HEK293 (cell line): ENCODE data around the gene TUBB2B.
A peak's percentile ranks its signal among the peaks of the same experiment; 100 is the strongest.

Experiments
- CTCF ChIP-seq: fragments of 450-650 bp; formaldehyde crosslinking; IDR thresholded peaks from 2 replicates; pipeline ENCODE4 v1.5.1; 2016; ENCODE audit warnings: missing biosample characterization, missing genetic modification characterization
- PRDM10 ChIP-seq: fragments of 450-650 bp; formaldehyde crosslinking; IDR thresholded peaks from 2 replicates; pipeline ENCODE4 v1.5.1; 2016; ENCODE audit warnings: missing biosample characterization, missing genetic modification characterization
- SALL2 ChIP-seq: fragments of 450-650 bp; formaldehyde crosslinking; IDR thresholded peaks from 2 replicates; pipeline ENCODE4 v1.5.0; 2017; ENCODE audit warnings: missing biosample characterization, mild to moderate bottlenecking, missing genetic modification characterization, borderline replicate concordance
- YY2 ChIP-seq: fragments of 450-650 bp; formaldehyde crosslinking; IDR thresholded peaks from 2 replicates; pipeline ENCODE4 v1.5.1; 2016; ENCODE audit warnings: missing biosample characterization, missing genetic modification characterization
- ZBTB7A ChIP-seq: fragments of 450-650 bp; formaldehyde crosslinking; IDR thresholded peaks from 2 replicates; pipeline ENCODE4 v1.5.1; 2016; ENCODE audit warnings: low read depth, missing biosample characterization, missing genetic modification characterization
- ZNF175 ChIP-seq: fragments of 450-650 bp; formaldehyde crosslinking; IDR thresholded peaks from 2 replicates; pipeline ENCODE4 v1.5.1; 2016; ENCODE audit warnings: missing biosample characterization, missing genetic modification characterization
- ZNF274 ChIP-seq, 2 experiments: fragments of 200-500 bp in 1 of 2; fragments of 450-650 bp in 1 of 2; sonication (Bioruptor generic) in 1 of 2; formaldehyde crosslinking in 1 of 2; IDR thresholded peaks; 2 replicates each; pipeline versions ENCODE4 v1.5.1 to v1.6.1; 2014 to 2016; ENCODE audit warnings: borderline replicate concordance in 1 of 2, inconsistent platforms in 1 of 2, low read length in 1 of 2, missing biosample characterization in 1 of 2, missing genetic modification characterization in 1 of 2
- ZNF610 ChIP-seq: fragments of 450-650 bp; formaldehyde crosslinking; IDR thresholded peaks from 2 replicates; pipeline ENCODE4 v1.5.1; 2016; ENCODE audit warnings: missing biosample characterization, missing genetic modification characterization, borderline replicate concordance
- ZNF664 ChIP-seq: fragments of 450-650 bp; formaldehyde crosslinking; IDR thresholded peaks from 2 replicates; pipeline ENCODE4 v1.5.1; 2016; ENCODE audit warnings: missing biosample characterization, missing genetic modification characterization
- ZNF747 ChIP-seq: fragments of 450-650 bp; formaldehyde crosslinking; IDR thresholded peaks from 2 replicates; pipeline ENCODE4 v1.5.1; 2016; ENCODE audit warnings: missing biosample characterization, missing genetic modification characterization
- ZNF776 ChIP-seq: fragments of 450-650 bp; formaldehyde crosslinking; IDR thresholded peaks from 2 replicates; pipeline ENCODE4 v1.5.0; 2017; ENCODE audit warnings: missing biosample characterization, missing genetic modification characterization, borderline replicate concordance
- ZNF785 ChIP-seq: fragments of 450-650 bp; formaldehyde crosslinking; IDR thresholded peaks from 2 replicates; pipeline ENCODE4 v1.5.1; 2016; ENCODE audit warnings: missing biosample characterization, missing genetic modification characterization
- TF ChIP-seq, protein P1 (sequence below): fragments of 450-650 bp; formaldehyde crosslinking; IDR thresholded peaks from 2 replicates; pipeline ENCODE4 v1.5.1; 2016; ENCODE audit warnings: missing biosample characterization, missing genetic modification characterization
- TF ChIP-seq, protein P2 (sequence below): fragments of 450-650 bp; formaldehyde crosslinking; IDR thresholded peaks from 2 replicates; pipeline ENCODE4 v1.5.1; 2016; ENCODE audit warnings: missing biosample characterization, missing genetic modification characterization

- TF ChIP-seq PRDM10 (tag by site-specific recombination) = peak; percentile 82
- peak; percentile 16; the same call in 1 of the 2 replicates for TF ChIP-seq CTCF (tag by site-specific recombination)
- no peak for TF ChIP-seq ZNF664 (tag by site-specific recombination)
- TF ChIP-seq ZNF175 = no peak
- no peak for TF ChIP-seq ZNF274 (IDR thresholded peaks at IDR 0.05; ENCODE audit: low read length)
- no peak for TF ChIP-seq ZNF274 (tag by site-specific recombination; IDR thresholded peaks at IDR 0.05; ENCODE audit: borderline replicate concordance)
- TF ChIP-seq YY2 (tag by site-specific recombination) = no peak
- no peak for TF ChIP-seq ZBTB7A (tag by site-specific recombination)
- no peak for TF ChIP-seq ZNF776 (tag by site-specific recombination)
- TF ChIP-seq, protein P1, sequence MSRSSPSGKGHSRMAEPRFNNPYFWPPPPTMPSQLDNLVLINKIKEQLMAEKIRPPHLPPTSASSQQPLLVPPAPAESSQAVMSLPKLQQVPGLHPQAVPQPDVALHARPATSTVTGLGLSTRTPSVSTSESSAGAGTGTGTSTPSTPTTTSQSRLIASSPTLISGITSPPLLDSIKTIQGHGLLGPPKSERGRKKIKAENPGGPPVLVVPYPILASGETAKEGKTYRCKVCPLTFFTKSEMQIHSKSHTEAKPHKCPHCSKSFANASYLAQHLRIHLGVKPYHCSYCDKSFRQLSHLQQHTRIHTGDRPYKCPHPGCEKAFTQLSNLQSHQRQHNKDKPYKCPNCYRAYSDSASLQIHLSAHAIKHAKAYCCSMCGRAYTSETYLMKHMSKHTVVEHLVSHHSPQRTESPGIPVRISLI (tag by site-specific recombination) = no peak
- TF ChIP-seq SALL2 (tag by site-specific recombination) = no peak
- TF ChIP-seq, protein P2, sequence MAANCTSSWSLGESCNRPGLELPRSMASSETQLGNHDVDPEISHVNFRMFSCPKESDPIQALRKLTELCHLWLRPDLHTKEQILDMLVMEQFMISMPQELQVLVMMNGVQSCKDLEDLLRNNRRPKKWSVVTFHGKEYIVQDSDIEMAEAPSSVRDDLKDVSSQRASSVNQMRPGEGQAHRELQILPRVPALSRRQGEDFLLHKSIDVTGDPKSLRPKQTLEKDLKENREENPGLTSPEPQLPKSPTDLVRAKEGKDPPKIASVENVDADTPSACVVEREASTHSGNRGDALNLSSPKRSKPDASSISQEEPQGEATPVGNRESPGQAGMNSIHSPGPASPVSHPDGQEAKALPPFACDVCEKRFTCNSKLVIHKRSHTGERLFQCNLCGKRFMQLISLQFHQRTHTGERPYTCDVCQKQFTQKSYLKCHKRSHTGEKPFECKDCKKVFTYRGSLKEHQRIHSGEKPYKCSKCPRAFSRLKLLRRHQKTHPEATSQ = no peak
- no peak for TF ChIP-seq ZNF610 (tag by site-specific recombination)
- TF ChIP-seq ZNF785 = no peak
- no peak for TF ChIP-seq ZNF747 (tag by site-specific recombination)
Measured at GRCh38 chr6:3209114-3210023, 18.1 kb downstream of the TUBB2B start.
